GM19023 (cell line): ENCODE measurements around the gene SHC3.

Experiments used
- ATAC-seq: cut with Tn5 transposase; IDR thresholded peaks from one replicate; pipeline ENCODE4 v1.9.1; 2021; ENCODE audit warnings: mild to moderate bottlenecking, moderate library complexity; ENCODE audit not compliant: unreplicated experiment

The SHC3 gene

DNA sequence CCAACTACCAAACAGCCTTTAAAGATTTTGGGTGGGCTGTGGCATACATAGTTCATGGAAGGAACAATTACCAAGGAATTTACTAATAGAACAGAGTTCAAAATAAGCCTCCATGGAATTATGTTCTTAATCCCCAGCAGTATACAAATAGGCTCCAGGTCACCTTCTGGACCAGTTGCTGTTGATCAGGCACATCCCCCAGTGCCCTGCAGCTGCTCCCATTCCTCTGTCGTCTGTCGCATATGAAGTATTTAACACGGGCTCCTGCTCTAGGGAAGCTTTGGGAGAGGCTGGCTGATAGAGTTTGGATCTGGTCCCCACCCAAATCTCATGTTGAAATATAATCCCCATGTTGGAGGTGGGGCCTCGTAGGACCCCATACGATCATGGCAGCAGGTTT lies 17.8 kb downstream of the SHC3 start:
- no peak for ATAC-seq

DNA sequence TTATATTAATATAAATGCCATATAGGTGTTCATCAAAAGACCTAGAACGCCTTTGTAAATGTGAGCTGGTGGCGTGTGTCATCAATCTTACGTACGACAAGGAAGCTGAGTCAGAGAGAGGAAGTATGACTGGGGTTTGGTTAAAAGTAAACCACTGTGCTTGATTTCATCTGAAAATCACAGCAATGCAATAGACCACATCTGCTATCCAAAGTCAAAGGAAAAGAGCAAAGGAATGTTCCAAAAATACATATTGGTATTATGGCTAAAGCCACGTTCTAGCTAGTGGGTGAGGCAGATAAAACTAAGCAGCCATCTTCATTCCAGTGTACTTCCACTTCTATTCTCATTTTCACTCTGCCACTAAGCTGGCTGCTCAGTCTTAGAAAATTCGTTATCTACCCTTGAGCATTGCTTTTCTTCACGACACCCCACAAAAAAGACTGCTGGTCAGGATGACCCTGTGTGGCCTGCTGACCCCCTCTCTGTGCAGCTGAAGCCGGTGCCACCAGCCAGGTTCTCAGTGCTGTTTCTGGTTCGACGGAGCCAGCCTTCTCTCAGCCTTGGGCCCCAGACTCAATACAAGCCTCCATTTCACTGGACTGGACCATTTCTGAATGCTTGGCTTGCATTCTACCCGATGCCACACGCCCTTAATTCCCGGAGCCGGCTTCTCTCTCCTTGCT lies 23.8 kb downstream of the SHC3 start:
- no peak for ATAC-seq

DNA sequence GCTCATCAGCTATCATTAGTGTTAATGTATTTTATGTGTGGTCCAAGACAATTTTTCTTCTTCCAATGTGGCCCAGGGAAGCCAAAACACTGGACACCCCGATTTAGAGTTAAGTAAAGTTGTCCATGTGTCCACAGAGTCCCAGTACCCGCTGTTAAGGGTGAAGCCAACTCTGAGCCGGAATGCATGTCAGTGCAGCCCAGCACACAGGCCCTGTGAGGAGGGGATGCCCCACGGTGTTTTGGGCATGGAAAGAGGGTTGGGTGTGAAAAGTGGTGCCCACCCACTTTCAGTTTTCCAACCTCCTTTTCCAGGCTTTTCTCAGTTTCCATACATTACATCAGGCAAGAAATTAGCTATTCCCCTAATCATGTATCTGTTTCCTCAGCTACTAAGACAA lies 24.4 kb downstream of the SHC3 start:
- no peak for ATAC-seq

DNA sequence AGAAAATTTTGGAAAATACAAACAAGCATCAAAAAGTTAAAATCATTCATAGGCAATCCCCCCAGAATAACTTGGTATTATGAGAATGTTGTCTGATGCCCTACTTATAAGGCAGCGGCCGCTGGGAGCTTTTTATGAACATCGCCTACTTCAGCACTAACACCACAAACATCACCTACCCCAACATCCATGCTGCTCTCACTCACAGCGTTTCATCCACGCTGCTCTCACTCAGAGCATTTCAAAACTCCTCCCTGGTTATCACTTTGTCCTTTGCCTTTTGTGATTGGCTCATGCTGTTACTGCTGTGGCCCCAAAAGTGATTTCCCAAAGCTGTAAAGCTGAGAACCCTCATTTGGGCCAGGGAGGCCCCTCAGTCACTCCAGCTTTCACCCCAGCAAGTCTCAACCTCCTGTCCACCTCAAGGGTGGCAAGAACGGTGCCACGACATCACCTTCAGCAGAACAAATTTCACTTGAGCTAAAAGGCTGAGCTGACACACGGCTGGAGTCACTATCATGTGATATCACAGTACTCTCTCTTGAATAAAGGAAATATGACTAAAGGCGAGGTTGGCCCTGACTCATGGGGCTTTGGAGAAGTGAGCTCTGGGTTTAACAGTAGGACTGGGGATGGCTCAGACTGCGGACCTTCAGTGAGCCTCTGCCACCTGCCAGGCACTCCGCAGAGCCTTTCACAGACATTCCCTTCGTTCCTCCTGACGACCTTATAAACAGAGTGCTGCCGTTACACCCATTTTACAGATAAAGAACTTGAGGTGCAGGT lies 25.2 kb downstream of the SHC3 start:
- no peak for ATAC-seq

DNA sequence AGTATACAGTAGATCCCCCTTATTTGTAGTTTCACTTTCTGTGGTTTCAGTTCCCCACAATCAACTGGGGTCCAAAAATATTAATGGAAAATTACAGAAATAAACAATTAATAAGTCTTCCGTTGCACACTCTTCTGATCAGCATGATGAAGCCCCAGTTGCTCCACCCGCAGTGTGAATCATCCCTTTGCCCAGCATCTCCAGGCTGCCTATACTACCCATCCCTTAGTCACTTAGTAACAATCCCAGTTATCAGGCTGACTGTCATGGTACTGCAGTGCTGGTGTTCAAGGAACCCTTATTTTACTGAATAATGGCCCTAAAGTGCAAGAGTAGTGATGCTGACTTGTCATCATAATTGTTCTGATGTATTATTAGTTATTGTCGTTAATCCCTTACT lies 28.9 kb downstream of the SHC3 start:
- ATAC-seq, result no peak

DNA sequence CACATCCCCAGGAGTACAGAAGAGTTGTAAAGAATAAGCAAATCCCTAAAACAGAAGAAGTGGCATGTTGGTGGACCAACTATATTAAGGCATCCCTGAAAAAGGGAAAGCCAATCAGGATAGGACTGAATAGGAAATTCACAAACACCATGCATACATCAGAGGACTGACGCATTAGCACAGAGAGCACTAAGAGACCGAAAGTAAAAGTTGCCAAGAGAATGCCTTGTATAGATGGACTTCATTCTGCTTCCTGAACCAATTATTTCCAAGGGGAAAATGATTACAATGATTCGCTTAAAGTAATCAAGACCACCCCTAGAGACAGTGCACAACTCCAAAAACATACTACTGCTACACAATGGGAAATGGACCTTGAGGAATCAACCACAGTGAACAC lies 33.5 kb downstream of the SHC3 start:
- ATAC-seq, result no peak

DNA sequence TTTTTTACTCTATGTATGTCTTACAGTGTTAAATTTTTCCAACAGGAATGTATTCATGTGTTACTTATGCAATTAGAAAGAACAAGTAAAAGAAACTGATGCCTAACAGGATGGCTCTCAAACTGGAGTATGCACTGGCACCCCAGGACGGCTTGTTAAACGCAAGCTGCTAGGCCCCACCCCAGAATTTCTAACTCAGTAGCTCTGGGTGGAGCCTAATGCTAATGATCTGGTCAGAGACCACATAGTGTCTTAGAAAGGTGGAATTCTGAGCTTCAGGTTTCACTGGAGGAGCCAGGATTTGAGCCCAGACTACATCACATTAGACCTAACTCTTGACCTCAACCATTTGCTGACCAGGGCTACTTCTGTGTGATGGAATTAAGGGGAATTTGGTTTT lies 34.4 kb downstream of the SHC3 start:
- no peak for ATAC-seq

DNA sequence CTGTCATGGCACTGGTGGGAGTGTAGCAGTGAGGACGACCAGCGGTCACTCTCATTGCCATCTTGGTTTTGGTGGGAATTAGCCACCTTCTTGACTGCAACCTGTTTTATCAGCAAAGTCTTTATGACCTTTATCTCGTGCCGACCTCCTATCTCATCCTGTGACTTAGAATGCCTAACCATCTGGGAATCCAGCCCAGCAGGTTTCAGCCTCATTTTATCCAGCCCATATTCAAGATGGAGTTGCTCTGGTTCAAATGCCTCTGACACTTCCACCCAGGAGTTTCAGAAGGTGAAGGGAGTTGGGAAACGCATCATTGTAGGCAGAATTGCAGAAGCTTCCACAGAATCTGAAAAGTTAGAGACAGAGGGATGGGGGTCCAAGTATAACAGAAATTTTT lies 35.4 kb downstream of the SHC3 start:
- ATAC-seq, result no peak

DNA sequence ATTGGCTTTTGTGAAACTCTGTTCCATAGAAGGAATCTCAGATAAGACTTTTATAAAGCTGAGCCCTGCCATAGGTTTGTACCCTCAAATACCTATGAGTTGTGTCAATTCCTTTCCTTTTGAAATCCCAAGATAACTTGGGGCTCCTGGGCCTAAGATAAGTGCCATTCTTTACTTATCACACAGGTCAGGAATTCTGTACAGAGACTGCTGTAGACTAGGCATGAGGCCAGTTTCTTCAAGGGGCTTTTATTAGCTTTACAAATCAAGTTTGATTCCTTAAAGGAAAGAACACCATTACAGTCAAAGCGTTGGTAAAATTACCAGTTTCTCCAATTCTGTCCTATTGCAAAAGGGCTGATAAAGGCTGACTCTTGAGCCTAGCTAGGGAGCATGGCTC lies 39.2 kb downstream of the SHC3 start:
- ATAC-seq, result no peak

DNA sequence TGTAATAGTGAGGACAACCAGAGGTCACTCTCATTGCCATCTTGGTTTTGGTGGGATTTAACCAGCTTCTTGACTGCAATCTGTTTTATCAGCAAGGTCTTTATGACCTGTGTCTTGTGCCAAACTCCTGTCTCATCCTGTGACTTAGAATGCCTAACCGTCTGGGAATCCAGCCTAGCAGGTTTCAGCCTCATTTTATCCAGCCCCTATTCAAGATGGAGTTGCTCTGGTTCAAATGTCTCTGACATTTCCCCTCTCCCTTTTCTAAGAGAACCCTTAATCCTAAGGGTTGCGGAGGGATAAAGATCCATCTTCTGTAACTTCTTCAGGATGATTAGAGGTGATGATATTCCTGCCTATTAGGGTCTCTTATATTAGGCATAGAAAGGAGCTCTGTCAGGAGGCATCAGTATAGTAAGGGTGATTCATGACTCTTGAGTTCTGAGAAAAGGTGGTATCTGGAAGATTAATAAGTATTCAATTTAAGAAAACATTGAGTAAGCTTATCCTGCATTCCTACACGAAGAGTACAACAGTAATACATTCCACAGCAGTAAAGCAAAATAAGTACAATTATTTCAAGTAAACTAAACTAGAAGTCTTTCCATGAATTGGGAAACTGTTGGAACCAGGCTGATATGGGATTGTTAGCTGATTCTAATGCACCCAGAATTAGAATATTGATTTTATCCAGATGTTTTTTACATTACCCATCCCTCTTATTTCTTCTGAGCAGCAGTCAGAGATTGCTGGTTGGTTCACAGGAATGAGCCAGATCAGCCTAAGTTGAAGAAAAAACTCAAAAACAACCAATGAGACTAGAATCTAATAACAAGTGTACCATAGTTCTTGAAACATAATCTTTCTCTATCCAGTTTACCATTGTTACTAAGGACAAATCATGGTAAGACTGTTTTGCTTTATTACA lies 39.9 kb downstream of the SHC3 start:
- ATAC-seq, result no peak

DNA sequence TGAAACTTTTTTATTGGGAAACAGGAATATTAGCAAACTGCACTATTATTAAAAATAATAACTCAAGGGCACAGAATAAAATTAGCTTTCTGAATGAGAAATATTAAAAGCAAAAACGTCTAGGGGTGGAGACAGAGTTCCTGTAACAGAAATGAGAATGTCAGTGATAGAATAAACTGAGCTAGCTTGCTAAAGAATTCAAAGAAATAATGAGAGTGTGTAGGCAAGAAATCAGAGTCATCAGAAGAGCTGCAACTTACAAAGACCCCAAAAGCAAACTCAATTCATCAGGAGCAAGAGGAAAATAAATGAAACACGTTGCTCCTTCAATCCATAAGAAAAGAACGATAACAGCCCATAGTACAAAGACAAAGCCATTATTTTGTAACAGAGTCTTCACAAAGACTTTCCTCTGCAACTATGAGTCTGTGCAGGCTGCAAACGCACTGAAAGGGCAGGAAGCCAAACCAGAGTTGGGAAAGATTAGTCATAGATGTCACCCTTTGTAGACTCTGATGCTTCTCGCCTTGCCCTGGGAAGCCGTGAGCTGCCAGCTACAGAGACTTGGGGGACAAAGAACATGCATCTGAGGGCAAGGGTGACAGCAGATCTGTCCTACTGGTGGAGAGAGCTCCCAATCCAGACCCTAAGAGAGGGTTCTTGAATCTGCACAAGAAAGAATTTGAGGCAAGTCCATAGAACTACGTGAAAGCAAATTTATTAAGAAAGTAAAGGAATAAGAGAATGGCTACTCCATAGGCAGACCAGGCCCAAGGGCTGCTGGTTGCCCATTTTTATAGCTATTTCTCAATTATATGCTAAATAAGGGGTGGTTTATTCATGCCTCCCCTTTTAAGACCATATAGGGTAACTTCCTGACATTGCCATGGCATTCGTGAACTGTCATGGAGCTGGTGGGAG lies 40.8 kb downstream of the SHC3 start:
- ATAC-seq, result no peak

DNA sequence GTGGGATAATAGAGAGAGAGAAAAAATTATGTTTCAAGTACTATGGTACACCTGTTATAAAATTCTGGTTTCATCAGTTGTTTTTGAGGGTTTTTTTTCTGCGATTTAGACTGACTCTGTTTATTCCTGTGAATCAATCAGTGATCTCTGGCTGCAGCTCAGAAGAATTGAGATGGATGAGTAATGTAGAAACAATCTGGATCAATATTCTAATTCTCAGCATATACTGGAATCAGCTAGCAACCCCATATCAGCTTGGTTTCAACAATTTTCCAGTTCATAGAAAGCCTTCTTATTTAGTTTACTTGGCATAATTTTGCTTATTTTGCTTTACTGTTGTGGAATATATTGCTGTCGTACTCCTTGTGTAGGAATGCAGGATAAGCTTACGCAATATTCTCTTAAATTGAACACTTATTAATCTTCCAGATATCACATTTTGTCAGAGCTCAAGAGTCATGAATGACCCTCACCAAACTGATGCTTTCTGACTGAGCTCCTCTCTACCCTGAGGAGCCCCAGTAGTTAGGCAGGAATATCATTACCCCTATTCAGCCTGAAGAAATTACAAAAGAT lies 42.9 kb downstream of the SHC3 start:
- no peak for ATAC-seq

DNA sequence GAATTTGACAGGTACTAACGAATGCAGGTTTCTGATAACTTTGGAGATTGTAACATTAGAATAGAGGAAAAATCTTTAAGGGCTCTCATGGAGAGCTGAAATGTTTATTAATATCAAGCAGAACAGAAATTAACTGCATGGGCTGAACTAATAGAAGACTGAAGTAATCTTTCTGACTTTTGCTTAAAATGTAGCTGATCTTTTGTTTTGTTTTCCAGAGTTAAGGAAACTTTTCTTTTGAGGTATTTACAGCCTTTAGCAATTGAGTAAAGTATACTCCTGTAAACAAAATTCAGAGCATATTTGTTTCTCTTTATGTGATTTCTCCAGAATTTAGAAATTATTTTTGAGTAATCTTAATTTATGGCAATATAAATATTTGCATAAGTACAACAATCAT lies 43.9 kb downstream of the SHC3 start:
- no peak for ATAC-seq

DNA sequence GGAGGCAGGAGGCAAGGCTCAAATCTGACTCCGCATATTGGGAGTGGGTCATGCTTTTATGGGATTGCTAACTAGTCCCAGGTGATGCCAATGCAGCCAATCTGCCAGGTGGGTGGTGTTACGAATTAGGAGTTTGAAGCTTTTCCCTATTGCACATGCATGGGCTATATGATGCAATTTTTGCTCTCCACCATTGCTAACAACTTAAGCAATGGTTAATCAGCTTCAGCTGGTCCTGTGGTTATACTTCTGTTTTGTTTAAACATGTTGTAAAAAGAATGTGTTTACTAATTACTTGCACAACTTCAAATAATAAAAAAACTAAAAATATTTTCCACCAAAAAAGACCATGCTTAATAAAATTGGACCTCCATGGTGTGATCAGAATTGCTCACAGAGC lies 55.7 kb downstream of the SHC3 start:
- no peak for ATAC-seq

DNA sequence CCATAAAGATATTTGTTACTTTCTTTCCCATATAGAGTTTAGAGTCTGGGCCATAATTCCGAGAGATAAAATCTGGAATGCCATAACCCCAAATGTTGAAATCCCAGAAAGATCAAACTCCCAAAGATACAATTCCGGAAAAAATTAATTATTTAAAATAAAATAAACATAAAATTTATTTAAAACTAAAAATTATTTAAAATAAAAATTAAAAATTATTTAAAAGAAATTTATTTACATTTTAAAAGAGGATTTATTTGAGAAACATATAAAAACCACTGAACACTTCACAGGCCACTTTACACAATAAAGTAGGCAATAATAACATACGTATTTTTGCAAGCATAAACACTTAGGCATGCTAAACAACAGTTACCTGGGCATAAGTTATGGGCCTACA lies 57.9 kb downstream of the SHC3 start:
- ATAC-seq, result no peak

DNA sequence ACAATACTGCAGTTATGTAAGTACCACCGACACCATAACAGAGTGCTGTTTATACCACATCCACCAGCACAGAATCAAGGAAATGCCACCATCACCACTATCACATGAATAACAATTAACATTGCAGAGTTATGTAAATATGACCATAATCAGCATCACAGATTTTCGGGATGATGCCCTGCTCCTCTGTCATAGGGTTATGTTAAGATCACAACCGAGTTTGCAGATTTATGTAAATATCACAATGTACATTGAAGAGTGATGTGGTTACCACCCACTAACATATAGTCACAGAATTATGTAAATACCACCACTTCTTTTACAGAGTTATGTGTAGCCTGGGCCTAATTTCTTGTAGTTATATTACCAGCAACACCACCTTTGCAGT lies 61.8 kb downstream of the SHC3 start:
- no peak for ATAC-seq

DNA sequence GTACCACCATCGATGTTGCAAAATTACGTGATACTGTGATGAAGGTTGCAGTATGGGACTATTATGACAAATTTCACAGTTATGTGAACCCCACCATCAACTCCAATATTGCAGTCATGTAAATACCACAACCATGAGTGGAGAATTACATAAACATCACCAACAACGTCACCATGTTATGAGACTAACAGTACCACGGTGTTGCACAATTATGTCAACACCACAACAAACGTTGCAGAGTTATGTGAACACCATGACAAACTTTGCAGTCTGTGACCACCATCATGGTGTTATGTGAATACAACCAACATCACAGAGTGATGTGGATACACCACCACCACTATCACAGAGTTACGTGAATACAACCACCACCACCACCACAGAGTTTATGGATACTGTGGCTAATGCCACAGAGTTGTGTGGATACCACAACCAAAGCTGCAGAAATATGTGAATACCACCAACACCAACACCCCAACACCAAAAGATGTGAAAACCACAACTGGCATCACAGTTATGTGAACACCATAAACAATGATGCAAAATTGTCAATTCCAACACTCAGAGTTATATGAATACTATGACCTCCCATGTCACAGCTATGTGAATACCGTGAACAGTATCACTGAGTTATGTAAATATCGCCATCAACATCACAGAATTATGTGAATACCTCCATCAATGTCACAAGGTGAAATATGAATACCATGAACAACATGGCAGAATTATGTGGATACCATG lies 62.4 kb downstream of the SHC3 start:
- no peak for ATAC-seq

DNA sequence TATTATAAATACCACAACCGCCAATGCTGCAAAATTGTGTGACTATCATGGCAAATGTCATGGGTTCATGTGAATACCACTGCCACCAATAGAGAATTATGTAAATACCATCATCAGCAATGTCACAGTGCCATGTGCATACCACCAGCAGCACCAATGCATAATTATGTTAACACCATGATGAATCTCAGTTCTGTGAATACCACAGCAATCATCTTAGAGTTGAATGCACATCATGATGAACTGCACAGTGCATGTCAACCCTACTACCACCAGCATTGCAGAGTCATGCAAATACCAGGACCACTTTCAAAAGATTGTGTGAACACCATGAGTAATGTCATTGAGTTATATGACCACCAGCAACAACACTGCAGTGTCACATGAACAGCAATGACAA lies 63.2 kb downstream of the SHC3 start:
- no peak for ATAC-seq

DNA sequence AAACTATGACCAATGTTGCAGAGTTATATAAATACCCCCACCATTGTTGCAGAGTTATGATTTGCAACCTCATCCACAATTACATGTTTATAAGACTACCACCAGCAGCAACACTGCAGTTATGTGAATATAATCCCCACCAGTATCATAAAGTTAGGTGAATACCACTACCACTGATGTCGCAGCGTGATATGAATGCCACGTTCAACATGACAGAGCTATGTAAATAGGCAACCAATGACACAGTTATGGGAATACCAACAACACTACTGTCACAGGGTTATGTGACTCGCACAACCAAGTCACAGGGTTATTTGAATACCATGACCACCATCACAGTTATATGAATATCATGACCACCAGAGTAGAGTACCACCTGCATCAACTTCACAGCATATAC lies 63.9 kb downstream of the SHC3 start:
- no peak for ATAC-seq

DNA sequence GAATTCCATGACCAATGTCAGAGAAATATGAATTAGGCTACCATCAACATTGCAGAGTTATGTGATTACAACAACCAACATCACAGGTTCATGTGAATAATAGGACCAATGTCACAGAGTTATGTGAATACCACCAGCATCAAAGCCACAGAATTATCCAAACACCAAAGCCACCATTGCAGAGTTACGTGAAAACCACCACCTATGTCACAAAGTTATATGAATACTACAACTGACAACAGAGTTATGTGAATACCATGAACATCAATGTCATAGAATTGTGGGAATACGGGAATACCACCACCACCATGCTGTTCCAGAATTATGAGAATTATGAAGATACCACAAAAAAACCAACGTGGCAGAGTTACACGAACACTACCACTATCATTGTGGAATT lies 64.8 kb downstream of the SHC3 start:
- ATAC-seq, result no peak
